Endodermal cell (in vitro differentiated cells): ENCODE measurements around the gene ARL17B. TPM values are rescaled to one million over a fixed set of nuclear protein-coding genes. Genes with fewer than 3 reads are reported as not detected.
A peak's percentile ranks its signal among the peaks of the same experiment; 100 is the strongest.
"Not testable (repeated sequence)": the region's sequence is repeated elsewhere in the genome, so short reads cannot be mapped to it uniquely, and the experiment has no call there.

Source experiments
- DNase-seq: peaks from one replicate; pipeline ENCODE4 v3.0.0-alpha.2; 2017
- H3K27ac ChIP-seq: 2 replicates; pipeline ENCODE4 v1.5.1; 2013; ENCODE audit warnings: mild to moderate bottlenecking, low read depth, low read length, moderate library complexity
- H3K27me3 ChIP-seq: 2 replicates; pipeline ENCODE4 v1.6.1; 2013; ENCODE audit warnings: mild to moderate bottlenecking, low read length, moderate library complexity; ENCODE audit not compliant: insufficient read depth, control insufficient read depth, poor library complexity, severe bottlenecking
- H3K36me3 ChIP-seq: 2 replicates; pipeline ENCODE4 v1.7.0; 2013; ENCODE audit warnings: mild to moderate bottlenecking, low read length, moderate library complexity; ENCODE audit not compliant: control insufficient read depth, insufficient read depth
- H3K4me1 ChIP-seq: one replicate; pipeline ENCODE4 v1.7.0; 2013; ENCODE audit warnings: low read length; ENCODE audit not compliant: control insufficient read depth, insufficient read depth
- H3K4me3 ChIP-seq: 2 replicates; pipeline ENCODE4 v1.5.1; 2013; ENCODE audit warnings: mild to moderate bottlenecking, low read length, moderate library complexity
- H3K9ac ChIP-seq: 2 replicates; pipeline ENCODE4 v1.6.1; 2013; ENCODE audit warnings: mild to moderate bottlenecking, low read length, moderate library complexity; ENCODE audit not compliant: poor library complexity, severe bottlenecking; ENCODE audit errors: extremely low read depth
- H3K9me3 ChIP-seq: 2 replicates; pipeline ENCODE4 v1.6.1; 2013; ENCODE audit warnings: mild to moderate bottlenecking, low read length, moderate library complexity; ENCODE audit not compliant: control insufficient read depth
- H3K27ac Mint-ChIP-seq: 2 replicates; pipeline ENCODE4 v1.8.0; 2020; ENCODE audit warnings: mixed read lengths
- H3K27me3 Mint-ChIP-seq: 2 replicates; pipeline ENCODE4 v1.8.0; 2021; ENCODE audit warnings: mild to moderate bottlenecking, mixed read lengths; ENCODE audit not compliant: insufficient read depth
- H3K36me3 Mint-ChIP-seq: 2 replicates; pipeline ENCODE4 v1.8.0; 2020; ENCODE audit warnings: low read depth, mixed read lengths
- H3K4me1 Mint-ChIP-seq: 2 replicates; pipeline ENCODE4 v1.8.0; 2020; ENCODE audit warnings: mixed read lengths
- H3K4me3 Mint-ChIP-seq: 2 replicates; pipeline ENCODE4 v1.8.0; 2020; ENCODE audit warnings: mild to moderate bottlenecking, moderate library complexity, mixed read lengths
- H3K9me3 Mint-ChIP-seq: 2 replicates; pipeline ENCODE4 v1.8.0; 2020; ENCODE audit warnings: mild to moderate bottlenecking, mixed read lengths
- WGBS, 2 experiments: methylation state at CpG; one replicate each; pipeline versions ENCODE4 v1.1.5 to v1.1.7; 2013; ENCODE audit warnings: missing lambda C conversion rate in 2 of 2, mixed read lengths in 1 of 2; ENCODE audit not compliant: insufficient coverage in 1 of 2, insufficient read length in 1 of 2; 5-methylcytosine and 5-hydroxymethylcytosine counted together
- total RNA-seq, 2 donors: library from RNA; stranded (reverse); fragmentation: NEBNext Ultra II Directional in 1 of 2; extraction: Animal tissue kit (Norgen Biotek cat#: 25700) in 1 of 2; gene quantifications; 2 replicates in 1 of 2; 3 replicates in 1 of 2; pipeline ENCODE4 v1.2.1, GENCODE V29; 2021
- TF ChIP-seq, protein P1 (sequence below): fragments of 200-600 bp; sonication (generic); conservative IDR thresholded peaks from 2 replicates; pipeline ENCODE4 v1.5.0; 2021; ENCODE audit warnings: antibody characterized with exemption, mild to moderate bottlenecking

Gene ARL17B
- total RNA-seq, 2 donors from 2014 or later: 12.3 to 13.7 TPM

GRCh38 chr17:46270032-46270431 lies 91.5 kb downstream of the ARL17B start:
- no peak overlapping the region for H3K27ac Mint-ChIP-seq
- H3K27ac ChIP-seq: no peak overlapping the region
- TF ChIP-seq, protein P1, sequence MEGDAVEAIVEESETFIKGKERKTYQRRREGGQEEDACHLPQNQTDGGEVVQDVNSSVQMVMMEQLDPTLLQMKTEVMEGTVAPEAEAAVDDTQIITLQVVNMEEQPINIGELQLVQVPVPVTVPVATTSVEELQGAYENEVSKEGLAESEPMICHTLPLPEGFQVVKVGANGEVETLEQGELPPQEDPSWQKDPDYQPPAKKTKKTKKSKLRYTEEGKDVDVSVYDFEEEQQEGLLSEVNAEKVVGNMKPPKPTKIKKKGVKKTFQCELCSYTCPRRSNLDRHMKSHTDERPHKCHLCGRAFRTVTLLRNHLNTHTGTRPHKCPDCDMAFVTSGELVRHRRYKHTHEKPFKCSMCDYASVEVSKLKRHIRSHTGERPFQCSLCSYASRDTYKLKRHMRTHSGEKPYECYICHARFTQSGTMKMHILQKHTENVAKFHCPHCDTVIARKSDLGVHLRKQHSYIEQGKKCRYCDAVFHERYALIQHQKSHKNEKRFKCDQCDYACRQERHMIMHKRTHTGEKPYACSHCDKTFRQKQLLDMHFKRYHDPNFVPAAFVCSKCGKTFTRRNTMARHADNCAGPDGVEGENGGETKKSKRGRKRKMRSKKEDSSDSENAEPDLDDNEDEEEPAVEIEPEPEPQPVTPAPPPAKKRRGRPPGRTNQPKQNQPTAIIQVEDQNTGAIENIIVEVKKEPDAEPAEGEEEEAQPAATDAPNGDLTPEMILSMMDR: no peak
- H3K9me3 Mint-ChIP-seq: no peaks in the 10 kb centered on the region
- H3K9me3 ChIP-seq: no peaks in the 10 kb centered on the region
- peaks cover 11% of the 10 kb centered on the region for H3K27me3 ChIP-seq
- peaks cover 22% of the 10 kb centered on the region for H3K4me1 Mint-ChIP-seq
- H3K4me3 ChIP-seq: no peak overlapping the region
- H3K36me3 ChIP-seq: no peaks in the 10 kb centered on the region
- WGBS, 2 experiments: 88 to 89% methylated on average over 4 to 5 of the region's 5 CpGs
- peaks cover 35% of the 10 kb centered on the region for H3K27me3 Mint-ChIP-seq
- no peak overlapping the region for H3K4me3 Mint-ChIP-seq
- peak; percentile 58 for DNase-seq
- no peaks in the 10 kb centered on the region for H3K36me3 Mint-ChIP-seq
- no peak overlapping the region for H3K9ac ChIP-seq
- H3K4me1 ChIP-seq: peaks cover 7% of the 10 kb centered on the region

GRCh38 chr17:46266656-46267544 lies 94.7 kb downstream of the ARL17B start:
- H3K9ac ChIP-seq: peak overlapping the region; percentile 88
- Mint-ChIP-seq H3K4me1 (peaks cover 33% of the 10 kb centered on the region), H3K27me3 (peaks cover 53% of the 10 kb centered on the region), H3K9me3 (no peaks in the 10 kb centered on the region), H3K27ac (peak overlapping the region; percentile 72), H3K36me3 (no peaks in the 10 kb centered on the region), H3K4me3 (peak overlapping the region; percentile 57)
- peaks cover 23% of the 10 kb centered on the region for H3K27me3 ChIP-seq
- H3K27ac ChIP-seq: peak overlapping the region; percentile 53
- peak overlapping the region; percentile 90 for H3K4me3 ChIP-seq
- DNase-seq: peak; percentile 97
- H3K4me1 ChIP-seq: peaks cover 7% of the 10 kb centered on the region
- TF ChIP-seq, protein P1: no peak
- H3K36me3 ChIP-seq: no peaks in the 10 kb centered on the region
- 1% methylated on average over 34 to 116 of the region's 116 CpGs for WGBS, 2 experiments
- H3K9me3 ChIP-seq: no peaks in the 10 kb centered on the region

- 0 to 23% methylated on average over 3 to 21 of the region's 21 CpGs for WGBS, 2 experiments
- Mint-ChIP-seq H3K4me3 (peak overlapping the region; percentile 57), H3K27me3 (peaks cover 55% of the 10 kb centered on the region), H3K27ac (peak overlapping the region; percentile 72), H3K4me1 (peaks cover 33% of the 10 kb centered on the region)
- not testable (repeated sequence) for H3K4me1 ChIP-seq, H3K9me3 Mint-ChIP-seq, H3K27ac ChIP-seq, DNase-seq, H3K36me3 Mint-ChIP-seq, H3K36me3 ChIP-seq, H3K9me3 ChIP-seq
- Histone ChIP-seq H3K27me3 (peaks cover 27% of the 10 kb centered on the region), H3K9ac (peak overlapping the region; percentile 54), H3K4me3 (peak overlapping the region; percentile 78)
Measured at GRCh38 chr17:46266063-46266655, 95.4 kb downstream of the ARL17B start.
